NCI-H1694 (cell line): ENCODE results near the gene TMEM53.

Experiments used
- DNase-seq: peaks from one replicate; lab custom pipeline; 2025; lab: John Stamatoyannopoulos, UW

TMEM53 gene

GRCh38 chr1:44603718-44604117 is 70.6 kb downstream of the TMEM53 start:
- DNase-seq: no peak
